ENCODE measurements around the gene PLAC1.

Gene PLAC1

GRCh38 chrX:134628663-134629062, 29.6 kb downstream of the PLAC1 start:
- DNase-seq = no peak

- no peak for DNase-seq
Measured at GRCh38 chrX:134626434-134626833, 31.8 kb downstream of the PLAC1 start.

DNA sequence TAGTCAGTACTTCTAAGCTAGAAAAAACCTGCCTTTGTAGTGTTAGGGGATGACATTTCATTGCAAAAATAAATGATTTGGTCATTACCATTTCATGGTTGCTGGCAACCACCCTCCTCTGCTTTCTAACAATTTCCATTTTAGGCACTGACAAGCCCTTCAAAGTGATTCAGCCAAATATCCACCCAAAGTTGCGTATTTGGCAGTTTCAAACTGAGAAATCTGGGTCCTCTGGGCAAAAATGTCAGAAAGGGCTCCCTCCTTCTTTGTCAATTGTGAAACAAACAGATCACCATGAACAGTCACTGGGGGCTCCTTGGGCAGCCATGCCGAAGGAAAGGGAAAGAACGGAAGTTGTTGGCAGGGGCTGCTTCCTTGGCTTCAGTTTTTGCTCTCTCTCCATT, 33.0 kb downstream of the PLAC1 start:
- DNase-seq = no peak

GRCh38 chrX:134624046-134624430, 34.2 kb downstream of the PLAC1 start:
- no peak for DNase-seq

DNA sequence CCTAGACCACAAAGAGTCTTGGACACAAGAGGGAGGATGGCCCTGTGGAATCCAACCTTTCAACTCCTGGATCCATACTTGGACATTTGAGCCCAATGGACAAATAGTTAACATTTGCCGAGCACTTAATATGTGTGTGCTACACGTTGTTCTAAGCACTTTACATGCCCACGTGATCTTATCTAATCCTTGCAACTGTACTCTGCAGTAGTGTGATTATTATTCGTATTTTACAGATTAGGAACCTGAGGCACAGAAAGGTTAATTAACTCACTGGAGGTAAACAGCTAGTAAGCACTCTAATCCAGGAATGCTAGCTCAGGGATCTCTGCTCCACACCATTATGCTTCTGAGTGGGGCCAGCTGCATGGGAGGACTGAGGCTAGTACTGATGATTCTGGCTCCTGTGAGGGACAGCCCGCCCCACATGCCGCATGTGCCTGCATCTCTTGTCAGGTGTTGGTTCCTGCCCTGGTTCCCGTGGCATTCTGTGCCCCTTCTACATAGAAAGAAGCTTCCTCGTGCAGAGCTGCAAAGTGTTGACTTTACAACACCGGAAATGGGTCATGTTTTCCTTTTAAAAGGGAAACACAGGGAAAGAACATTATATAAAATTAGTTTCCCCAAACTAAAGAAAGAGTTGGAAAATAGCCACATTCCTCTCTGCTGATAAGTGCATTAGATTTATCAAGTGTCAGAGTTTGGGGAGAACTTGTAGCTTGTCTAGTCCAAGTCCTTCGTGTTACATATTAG, 34.8 kb downstream of the PLAC1 start:
- no peak for DNase-seq

GRCh38 chrX:134622813-134623185, 35.5 kb downstream of the PLAC1 start:
- DNase-seq = no peak

- DNase-seq = no peak
Measured at GRCh38 chrX:134622056-134622812, 36.0 kb downstream of the PLAC1 start.

DNA sequence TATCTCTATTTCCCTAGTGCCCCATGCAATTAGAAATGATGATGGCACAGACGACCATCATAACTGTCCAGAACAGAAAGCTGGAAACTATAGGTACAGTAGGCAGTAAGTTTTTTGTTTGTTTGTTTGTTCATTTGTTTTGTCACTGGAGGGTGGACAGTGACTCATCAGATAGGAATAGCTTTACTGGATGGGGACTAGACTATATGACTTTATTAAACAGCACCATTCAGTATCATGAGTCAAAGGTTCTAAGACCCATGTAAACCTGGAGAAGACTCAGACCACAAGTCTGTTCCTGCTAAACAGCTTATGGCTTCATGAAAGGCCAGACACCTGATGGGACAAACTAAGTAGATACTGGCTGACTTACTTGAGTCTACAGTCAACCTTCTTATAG, 38.4 kb downstream of the PLAC1 start:
- DNase-seq = no peak

DNA sequence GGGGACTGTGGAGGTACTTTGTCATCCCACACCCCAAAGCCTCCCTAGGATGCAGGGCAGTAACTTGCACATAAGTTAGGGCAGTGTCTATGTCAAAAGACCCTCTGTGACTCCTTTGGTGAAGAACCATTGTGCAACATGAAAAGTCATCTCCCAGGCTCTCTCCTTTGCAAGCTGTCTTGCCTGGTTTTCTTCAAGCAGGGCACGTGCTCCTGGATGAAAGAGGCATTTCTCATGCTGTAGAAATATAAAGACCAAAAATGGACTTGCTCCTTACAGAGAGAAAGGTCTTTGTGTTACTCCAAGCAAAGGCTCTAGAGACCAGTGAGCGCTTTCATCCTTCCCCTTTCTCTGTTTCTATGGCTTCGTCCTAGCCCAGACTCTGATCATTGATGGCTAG, 44.9 kb downstream of the PLAC1 start:
- no peak for DNase-seq

- DNase-seq = no peak
Measured at GRCh38 chrX:134608153-134608552, 50.1 kb downstream of the PLAC1 start.

GRCh38 chrX:134607523-134607922, 50.7 kb downstream of the PLAC1 start:
- DNase-seq = no peak

DNA sequence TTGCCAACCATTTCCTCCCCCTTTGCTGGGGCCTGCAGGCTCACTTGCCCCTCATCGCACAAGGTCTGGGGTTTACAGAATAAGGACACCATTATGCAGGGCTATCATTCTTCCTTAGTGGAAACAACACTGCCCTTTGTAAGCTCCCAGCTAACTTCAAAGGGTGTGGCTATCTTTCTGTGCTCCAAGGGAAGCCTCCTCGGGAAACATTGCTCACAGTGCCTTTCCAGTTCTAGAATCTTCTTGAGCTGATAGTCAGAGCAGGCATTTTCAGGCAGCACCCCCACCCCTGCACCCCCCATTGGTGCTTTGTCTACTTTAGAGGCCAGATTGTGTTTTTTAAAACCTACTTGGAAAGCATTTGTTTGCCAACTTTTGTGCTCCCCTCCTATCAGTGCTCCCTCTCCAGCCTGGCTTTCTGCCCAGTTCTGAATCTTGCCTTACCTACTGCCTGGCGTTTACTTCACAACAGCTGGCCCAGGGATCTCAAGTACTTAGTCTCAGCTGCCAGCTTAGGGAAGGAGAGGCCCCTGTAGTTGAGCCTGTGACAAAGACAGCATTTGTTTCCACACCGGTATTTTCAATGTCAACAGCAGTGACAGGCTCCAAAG, 53.5 kb downstream of the PLAC1 start:
- DNase-seq = no peak

- DNase-seq = no peak
Measured at GRCh38 chrX:134603806-134604700, 54.2 kb downstream of the PLAC1 start.

DNA sequence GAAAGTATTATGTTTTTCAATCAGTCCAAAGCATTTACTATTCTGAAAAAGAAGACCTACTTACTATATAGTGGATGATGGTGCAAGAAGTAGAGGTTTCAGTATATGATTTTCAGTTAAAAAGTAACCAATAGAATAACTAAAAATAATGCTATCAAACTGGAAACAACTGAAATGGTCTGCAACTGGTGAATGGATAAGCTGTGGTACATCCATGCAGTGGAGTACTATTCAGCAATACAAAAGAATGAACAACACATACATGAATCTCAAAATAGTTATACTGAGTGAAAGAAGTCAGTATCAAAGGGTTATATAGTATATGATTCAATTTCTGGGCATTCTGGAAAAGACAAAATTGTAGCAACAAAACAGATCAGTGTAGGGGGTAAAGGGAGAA, 55.9 kb downstream of the PLAC1 start:
- no peak for DNase-seq

GRCh38 chrX:134601240-134601765, 57.0 kb downstream of the PLAC1 start:
- no peak for DNase-seq

- no peak for DNase-seq
Measured at GRCh38 chrX:134600714-134601113, 57.6 kb downstream of the PLAC1 start.

DNA sequence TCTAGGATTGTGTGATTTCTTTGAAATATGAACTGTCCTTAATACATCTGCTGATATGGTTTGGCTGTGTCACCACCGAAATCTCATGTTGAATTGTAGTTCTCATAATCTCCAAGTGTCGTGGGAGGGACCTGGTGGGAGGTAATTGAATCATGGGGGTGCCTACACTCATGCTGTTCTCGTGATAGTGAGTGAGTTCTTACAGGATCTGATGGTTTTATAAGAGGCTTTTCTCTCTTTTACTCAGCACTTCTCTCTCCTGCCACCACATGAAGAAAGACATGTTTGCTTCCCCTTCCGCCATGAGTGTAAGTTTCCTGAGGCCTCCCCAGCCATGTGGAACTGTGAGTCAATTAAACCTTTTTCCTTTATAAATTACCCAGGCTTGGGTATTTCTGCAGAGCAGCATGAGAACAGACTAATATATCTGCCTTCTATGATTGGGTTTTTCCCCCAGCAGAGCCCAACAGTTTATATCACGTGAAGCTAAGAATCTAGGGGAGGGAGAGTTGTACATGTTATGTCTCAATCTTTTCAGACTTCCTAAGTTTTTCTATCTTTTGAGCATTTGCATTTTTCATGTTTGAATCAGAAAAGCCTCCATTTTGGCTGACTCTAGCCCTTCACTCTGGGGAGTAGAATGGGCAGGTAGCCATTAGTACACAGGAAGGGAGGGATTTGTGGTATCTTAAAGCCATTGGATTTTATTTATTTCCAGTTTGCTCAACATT, 58.9 kb downstream of the PLAC1 start:
- no peak for DNase-seq

DNA sequence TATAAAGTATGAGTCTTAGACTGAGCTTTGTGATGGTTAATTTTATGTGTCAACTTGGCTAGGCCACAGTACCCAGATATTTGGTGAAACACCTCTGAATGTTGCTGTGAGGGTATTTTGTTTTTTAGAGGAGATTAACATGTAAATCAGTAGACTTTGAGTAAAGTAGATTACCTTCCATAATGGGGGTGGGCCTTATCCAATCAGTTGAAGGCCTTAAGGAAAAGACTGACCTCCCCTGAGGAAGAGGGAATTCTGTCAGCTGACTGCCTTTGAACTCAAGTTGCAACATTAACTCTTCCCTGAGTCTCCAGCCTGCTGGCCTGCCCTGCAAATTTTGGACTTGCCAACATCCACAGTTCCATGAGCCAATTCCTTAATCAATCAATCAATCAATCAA, 66.0 kb downstream of the PLAC1 start:
- no peak for DNase-seq

GRCh38 chrX:134591502-134591901, 66.8 kb downstream of the PLAC1 start:
- DNase-seq = no peak

- no peak for DNase-seq
Measured at GRCh38 chrX:134588806-134589205, 69.5 kb downstream of the PLAC1 start.

DNA sequence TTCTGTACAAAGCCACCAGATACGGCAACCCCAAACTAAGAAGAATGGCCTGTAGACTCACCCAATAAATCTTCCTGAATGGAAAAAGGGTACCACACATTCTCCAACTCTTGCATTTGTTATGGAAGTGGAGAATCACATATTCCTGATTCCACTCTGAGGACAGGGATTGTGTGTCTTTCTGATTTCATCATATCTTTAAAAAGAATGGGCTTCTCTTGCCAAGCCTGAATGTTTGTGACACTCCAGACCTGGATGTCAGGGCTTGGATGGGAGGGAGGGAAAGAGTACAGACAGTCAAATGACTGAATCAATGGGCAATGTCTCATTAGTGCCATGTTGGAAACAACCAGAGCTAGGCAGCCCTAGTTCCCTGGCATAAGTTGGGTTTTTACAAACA, 77.4 kb downstream of the PLAC1 start:
- DNase-seq = no peak

DNA sequence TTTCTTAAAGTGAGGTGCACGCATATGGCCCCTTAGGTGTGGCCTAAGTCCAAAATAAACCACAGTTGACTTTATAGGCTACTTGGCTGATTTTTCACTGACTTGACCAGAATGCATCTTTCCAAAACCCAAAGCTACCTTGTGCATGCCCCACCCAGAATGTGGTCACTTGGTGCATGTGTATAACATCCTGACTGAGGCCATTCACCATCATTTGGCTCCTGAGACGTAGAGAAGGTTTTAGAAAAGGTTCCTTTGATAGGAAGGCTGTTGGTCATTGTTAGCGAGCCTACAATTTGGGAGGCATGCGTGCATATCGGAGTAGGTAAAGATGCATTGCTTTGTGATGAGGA, 84.6 kb downstream of the PLAC1 start:
- no peak for DNase-seq

Data from NCI-H187 treated with DMSO at 0.1 percent for 48 hours (cell line).